ENCODE results near the gene DPF3.

GRCh38 chr14:72591391-72591790 lies 302.5 kb downstream of the DPF3 start:
- TF ChIP-seq CTCF (IDR thresholded peaks at IDR 0.05) = no peak
- no peak for TF ChIP-seq POLR2A (IDR thresholded peaks at IDR 0.05)
